Naive thymus-derived CD8-positive, alpha-beta T cell (primary cell): ENCODE data around the gene SFMBT1. TPM values are rescaled to one million over a fixed set of nuclear protein-coding genes. Genes with fewer than 3 reads are reported as not detected.

Experiments
- ATAC-seq, 2 donors: fragments of 150-1000 bp; cut with Tn5 transposase in 1 of 2; sonication (Bioruptor Pico), chemical (Tn5 transposase) in 1 of 2; 1 replicate in 1 of 2; 2 replicates in 1 of 2; pipeline ENCODE4 v1.10.0; 2021; ENCODE audit warnings: mild to moderate bottlenecking in 2 of 2, moderate library complexity in 2 of 2
- POLR2A ChIA-PET: fragments of 350-600 bp; sonication (Branson Sonifier 250); formaldehyde crosslinking; loops from one replicate; lab custom pipeline; 2021; ENCODE audit warnings: antibody characterized with exemption; lab: Charles Lee
- DNase-seq, 10 donors: peaks; one replicate each; pipeline versions ENCODE4 v3.0.0 to v3.0.0-alpha.2; 2020 to 2022
- H3K27ac Mint-ChIP-seq, 10 donors: one replicate each; pipeline ENCODE4 v1.8.0; 2020 to 2022; ENCODE audit warnings: mild to moderate bottlenecking in 10 of 10, mixed read lengths in 10 of 10, moderate library complexity in 4 of 10, inconsistent platforms in 1 of 10
- H3K27me3 Mint-ChIP-seq, 5 donors: one replicate each; pipeline ENCODE4 v1.8.0; 2021 to 2022; ENCODE audit warnings: mixed read lengths in 5 of 5
- H3K36me3 Mint-ChIP-seq, 3 donors: one replicate each; pipeline ENCODE4 v1.8.0; 2020 to 2022; ENCODE audit warnings: mixed read lengths in 3 of 3, mild to moderate bottlenecking in 2 of 3, inconsistent platforms in 1 of 3
- H3K4me1 Mint-ChIP-seq, 4 donors: one replicate each; pipeline ENCODE4 v1.8.0; 2021 to 2022; ENCODE audit warnings: mixed read lengths in 4 of 4
- H3K4me3 Mint-ChIP-seq, 10 donors: one replicate each; pipeline ENCODE4 v1.8.0; 2020 to 2022; ENCODE audit warnings: mild to moderate bottlenecking in 10 of 10, mixed read lengths in 10 of 10, moderate library complexity in 6 of 10, inconsistent platforms in 1 of 10
- H3K9me3 Mint-ChIP-seq, 9 donors: one replicate each; pipeline ENCODE4 v1.8.0; 2020 to 2022; ENCODE audit warnings: mixed read lengths in 9 of 9, mild to moderate bottlenecking in 3 of 9, inconsistent platforms in 1 of 9, moderate library complexity in 1 of 9
- polyA plus RNA-seq, 3 donors: library from polyadenylated mRNA; unstranded; fragments of 300-500 nt; fragmentation: Illumina TruSeq; gene quantifications; one replicate each; pipeline ENCODE4 v1.2.3, GENCODE V29; 2021
- total RNA-seq, 8 experiments: library from RNA in 2 of 8; stranded (reverse) in 2 of 8; gene quantifications; one replicate each; pipeline ENCODE4 v1.2.3 and lab custom pipeline; 2021 to 2026

SFMBT1 gene
- total and polyA plus RNA-seq, 5 experiments from 2014 or later = 13.4 to 35.5 (median 29.7) TPM

DNA sequence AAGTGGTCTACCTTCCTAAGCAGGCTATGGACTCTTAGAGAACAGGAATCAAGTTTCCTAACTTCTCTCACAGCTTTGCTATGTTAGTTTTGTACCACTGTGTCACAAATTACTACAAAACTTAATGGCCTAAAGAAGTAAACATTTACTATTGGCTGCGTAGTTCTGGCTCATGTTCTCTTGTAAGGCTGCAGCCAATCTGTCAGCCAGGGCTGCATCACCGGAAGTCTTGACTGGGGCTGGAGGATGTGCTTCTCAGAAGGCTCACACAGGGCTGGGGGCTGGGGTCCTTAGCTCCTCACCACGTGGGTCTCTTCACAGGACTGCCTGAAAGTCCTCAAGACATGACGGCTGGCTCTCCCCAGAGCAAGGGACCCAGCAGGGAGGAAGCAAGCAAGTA is 164.0 kb downstream of the SFMBT1 start:
- Mint-ChIP-seq H3K27ac (no peak overlapping the region), H3K27me3 (no peaks in the 10 kb centered on the region), H3K9me3 (no peaks in the 10 kb centered on the region), H3K36me3 (peaks cover 0 to 31% (median 28%) of the 10 kb centered on the region in 3 donors), H3K4me1 (peaks cover 2 to 17% (median 13%) of the 10 kb centered on the region in 4 donors), H3K4me3 (no peak overlapping the region)
- DNase-seq (no peak), ATAC-seq (no peak)
- POLR2A ChIA-PET = no interaction called here

DNA sequence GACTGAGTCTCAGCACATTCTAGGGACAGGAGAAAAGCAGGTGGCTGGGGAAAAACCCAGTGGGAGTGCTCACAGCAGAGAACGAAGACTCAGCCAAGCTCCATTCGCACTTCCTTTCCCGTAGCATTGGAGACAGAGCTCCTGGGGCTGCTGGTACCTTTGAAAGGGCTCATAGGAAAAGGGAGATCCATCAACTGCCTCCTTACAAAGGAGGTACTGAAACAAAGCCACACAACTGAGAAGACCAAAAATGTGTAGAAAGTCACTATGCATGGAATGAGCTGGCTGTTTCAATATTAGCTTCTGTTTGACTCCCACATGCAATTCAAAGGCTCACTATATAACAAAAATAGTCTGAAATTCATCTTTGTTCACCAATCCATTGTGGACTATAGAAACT is 165.4 kb downstream of the SFMBT1 start:
- POLR2A ChIA-PET = no interaction called here
- no peak overlapping the region for H3K4me3 Mint-ChIP-seq
- H3K27me3 Mint-ChIP-seq = no peaks in the 10 kb centered on the region
- no peak for DNase-seq
- peak overlapping the region in 1 of 10 donors; percentile 74 for H3K27ac Mint-ChIP-seq
- ATAC-seq = no peak
- H3K36me3 Mint-ChIP-seq = peaks cover 0 to 23% (median 19%) of the 10 kb centered on the region in 3 donors
- peaks cover 9 to 29% (median 16%) of the 10 kb centered on the region in 4 donors for H3K4me1 Mint-ChIP-seq
- no peaks in the 10 kb centered on the region for H3K9me3 Mint-ChIP-seq

DNA sequence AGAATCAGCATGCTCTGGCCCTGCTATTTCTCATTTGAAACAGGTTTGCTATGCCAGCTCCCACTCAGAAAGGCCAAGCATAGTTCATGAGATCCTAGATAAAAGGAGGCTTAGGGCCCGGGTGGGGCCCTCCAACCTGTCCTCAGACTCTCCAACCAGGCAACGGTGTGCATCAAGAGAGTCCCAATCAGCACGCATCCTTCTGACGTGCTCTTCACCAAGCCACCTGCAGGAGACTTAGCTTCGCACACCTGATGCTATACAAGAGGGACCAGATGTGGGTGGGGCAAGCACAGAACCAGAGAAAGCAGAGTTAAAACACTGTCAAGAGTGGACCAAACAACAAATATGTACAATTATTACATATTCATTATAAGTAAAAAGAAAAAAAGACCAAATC is 165.8 kb downstream of the SFMBT1 start:
- Mint-ChIP-seq H3K4me3 (no peak overlapping the region), H3K4me1 (peaks cover 12 to 34% (median 20%) of the 10 kb centered on the region in 4 donors), H3K27me3 (no peaks in the 10 kb centered on the region), H3K9me3 (no peaks in the 10 kb centered on the region), H3K27ac (peak overlapping the region in 1 of 10 donors; percentile 74), H3K36me3 (peaks cover 0 to 18% (median 15%) of the 10 kb centered on the region in 3 donors)
- DNase-seq (no peak), ATAC-seq (no peak)
- POLR2A ChIA-PET = no interaction called here

DNA sequence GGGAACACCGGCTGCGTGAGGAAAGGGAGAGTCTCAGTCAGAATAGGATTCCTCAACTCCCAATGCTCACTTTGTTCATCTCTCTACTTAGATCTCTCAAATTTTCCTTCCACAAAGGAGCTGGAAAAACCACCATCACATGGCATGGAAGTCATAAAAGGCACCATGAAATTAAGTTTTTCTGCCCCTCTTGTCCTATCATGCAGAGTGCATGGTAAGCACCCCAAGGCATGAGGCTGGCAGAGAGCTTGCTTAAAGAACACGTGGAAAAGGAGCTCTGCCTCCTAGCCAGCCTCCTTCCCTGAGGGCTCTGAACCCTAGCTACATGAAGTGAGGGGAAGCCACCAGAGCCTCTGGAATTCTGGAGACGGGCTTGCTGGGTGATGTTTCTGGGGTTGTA is 166.3 kb downstream of the SFMBT1 start:
- ATAC-seq = no peak
- H3K4me3 Mint-ChIP-seq = no peak overlapping the region

DNA sequence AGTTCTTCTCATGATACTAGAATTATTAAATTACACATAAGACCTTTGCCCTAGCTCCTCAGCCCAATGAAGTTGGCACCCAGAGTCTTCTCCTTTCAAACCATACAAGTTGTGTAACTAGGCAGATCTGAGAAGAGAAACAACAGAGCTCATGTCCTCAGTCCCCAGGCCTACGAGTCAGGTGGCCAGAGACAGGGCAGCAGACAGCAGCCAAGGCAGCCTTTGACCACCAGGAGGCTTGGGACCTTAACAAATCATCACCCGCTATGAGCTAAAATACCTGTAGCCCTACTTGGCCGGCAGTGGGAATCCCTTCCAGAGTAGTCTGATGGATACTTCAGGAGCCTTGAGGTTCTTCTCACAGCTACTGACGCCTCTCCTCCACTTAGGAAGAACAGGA is 166.8 kb downstream of the SFMBT1 start:
- ATAC-seq = no peak
- DNase-seq = no peak
- peaks cover 16 to 39% (median 28%) of the 10 kb centered on the region in 4 donors for H3K4me1 Mint-ChIP-seq
- peaks cover 0 to 18% (median 10%) of the 10 kb centered on the region in 3 donors for H3K36me3 Mint-ChIP-seq
- POLR2A ChIA-PET = no interaction called here
- no peaks in the 10 kb centered on the region for H3K9me3 Mint-ChIP-seq
- H3K27me3 Mint-ChIP-seq = no peaks in the 10 kb centered on the region
- H3K4me3 Mint-ChIP-seq = no peak overlapping the region
- no peak overlapping the region for H3K27ac Mint-ChIP-seq

More for the DNA sequence above, 166.3 kb downstream of the SFMBT1 start:
- peak overlapping the region in 2 of 10 donors; percentile 13 to 74 for H3K27ac Mint-ChIP-seq
- peaks cover 0 to 18% (median 10%) of the 10 kb centered on the region in 3 donors for H3K36me3 Mint-ChIP-seq
- H3K27me3 Mint-ChIP-seq = no peaks in the 10 kb centered on the region
- H3K9me3 Mint-ChIP-seq = no peaks in the 10 kb centered on the region
- peaks cover 16 to 38% (median 24%) of the 10 kb centered on the region in 4 donors for H3K4me1 Mint-ChIP-seq
- POLR2A ChIA-PET = no interaction called here
- no peak for DNase-seq

DNA sequence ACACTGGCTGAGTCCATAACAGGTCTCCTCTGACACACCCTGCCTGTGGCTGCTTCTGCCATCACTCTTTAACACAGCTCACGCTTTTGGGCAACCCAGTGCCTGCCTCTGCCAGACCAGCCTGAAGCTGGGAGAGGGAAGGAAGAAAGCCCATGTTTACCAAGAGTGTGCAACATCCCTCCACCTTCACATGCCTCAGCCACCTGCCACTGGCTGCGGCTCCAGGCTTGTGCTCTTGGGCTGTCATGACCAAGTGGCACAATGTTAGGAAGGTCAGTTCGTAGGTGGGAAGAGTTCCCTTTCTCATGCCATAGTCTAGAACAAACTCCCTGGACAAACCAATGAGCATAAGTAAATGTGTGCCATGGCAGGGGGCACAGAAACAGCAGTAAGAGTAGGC is 168.8 kb downstream of the SFMBT1 start:
- Mint-ChIP-seq H3K9me3 (no peaks in the 10 kb centered on the region), H3K36me3 (peaks cover 0 to 14% (median 11%) of the 10 kb centered on the region in 3 donors), H3K27ac (no peak overlapping the region), H3K4me3 (no peak overlapping the region), H3K4me1 (peaks cover 18 to 45% (median 32%) of the 10 kb centered on the region in 4 donors), H3K27me3 (no peaks in the 10 kb centered on the region)
- no peak for ATAC-seq
- no peak for DNase-seq
- POLR2A ChIA-PET = no interaction called here

DNA sequence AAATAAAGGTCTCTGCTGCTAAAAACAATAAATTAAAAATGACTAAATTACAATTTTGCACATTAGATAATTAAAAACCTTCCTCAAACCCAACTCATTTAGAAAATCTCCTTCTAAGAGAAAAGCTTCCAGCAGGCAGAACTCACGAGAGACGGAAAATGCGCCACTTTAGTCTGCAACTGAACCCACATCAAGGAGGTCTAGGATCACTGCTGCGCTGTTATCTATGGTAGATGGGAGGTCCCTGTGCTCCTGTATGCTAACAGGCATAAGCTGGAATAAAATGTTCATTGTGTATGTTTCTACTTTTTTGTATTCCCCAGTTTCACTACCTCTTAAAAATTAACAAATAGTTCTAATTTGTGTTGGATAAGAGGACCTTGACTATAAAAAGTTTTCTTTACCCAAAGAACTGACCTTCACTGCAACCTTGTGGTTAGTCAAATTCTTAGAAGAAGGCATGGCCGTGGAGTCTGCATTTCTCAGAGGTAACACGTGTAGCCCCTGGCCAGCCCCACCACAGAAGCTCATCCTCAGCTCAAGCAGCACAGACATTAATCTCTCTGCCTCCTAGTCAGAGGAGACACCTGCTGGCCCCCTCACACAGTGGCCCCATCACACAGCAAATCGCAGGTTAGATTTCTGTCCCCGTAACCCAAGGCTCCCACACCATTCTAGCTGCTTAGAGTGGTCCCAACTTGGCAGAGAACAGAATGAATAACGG is 170.8 kb downstream of the SFMBT1 start:
- peak; percentile 58 to 66 for ATAC-seq
- DNase-seq = peak in 1 of 10 donors; percentile 12
- Mint-ChIP-seq H3K36me3 (peaks cover 0 to 13% (median 12%) of the 10 kb centered on the region in 3 donors), H3K4me1 (peaks cover 20 to 42% (median 36%) of the 10 kb centered on the region in 4 donors), H3K4me3 (peak overlapping the region in 4 of 10 donors; percentile 8 to 37 (median 13)), H3K27me3 (no peaks in the 10 kb centered on the region), H3K9me3 (no peaks in the 10 kb centered on the region), H3K27ac (peak overlapping the region in 2 of 10 donors; percentile 63 to 67)
- POLR2A ChIA-PET = no interaction called here

DNA sequence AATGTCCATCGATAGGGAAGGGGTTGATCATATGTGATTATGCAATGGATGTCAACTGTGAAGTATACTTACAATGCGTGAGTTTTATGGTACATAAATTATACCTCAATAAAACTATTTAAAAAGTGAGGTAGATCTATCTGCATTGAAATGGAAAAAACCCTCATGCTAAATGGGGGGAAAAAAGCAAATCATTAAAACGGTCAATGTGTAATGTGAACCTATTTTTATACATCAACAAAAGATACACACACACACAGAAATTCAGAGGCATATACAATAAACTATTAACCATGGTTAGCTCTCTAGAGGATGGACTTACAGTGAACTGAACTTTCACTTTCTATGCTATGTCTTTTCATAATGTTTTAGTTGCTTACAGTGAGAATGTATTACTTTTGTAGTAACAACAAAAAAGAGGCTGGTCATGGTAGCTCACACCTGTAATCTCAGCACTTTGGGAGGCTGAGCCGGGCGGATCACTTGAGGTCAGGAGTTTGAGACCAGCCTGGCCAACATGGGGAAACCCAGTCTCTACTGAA is 171.6 kb downstream of the SFMBT1 start:
- ATAC-seq (no peak), DNase-seq (no peak)
- Mint-ChIP-seq H3K27ac (peak overlapping the region in 2 of 10 donors; percentile 6 to 63), H3K4me1 (peaks cover 15 to 38% (median 34%) of the 10 kb centered on the region in 4 donors), H3K36me3 (peaks cover 0 to 7% (median 6%) of the 10 kb centered on the region in 3 donors), H3K9me3 (no peaks in the 10 kb centered on the region), H3K4me3 (no peak overlapping the region), H3K27me3 (no peaks in the 10 kb centered on the region)
- POLR2A ChIA-PET = no interaction called here

DNA sequence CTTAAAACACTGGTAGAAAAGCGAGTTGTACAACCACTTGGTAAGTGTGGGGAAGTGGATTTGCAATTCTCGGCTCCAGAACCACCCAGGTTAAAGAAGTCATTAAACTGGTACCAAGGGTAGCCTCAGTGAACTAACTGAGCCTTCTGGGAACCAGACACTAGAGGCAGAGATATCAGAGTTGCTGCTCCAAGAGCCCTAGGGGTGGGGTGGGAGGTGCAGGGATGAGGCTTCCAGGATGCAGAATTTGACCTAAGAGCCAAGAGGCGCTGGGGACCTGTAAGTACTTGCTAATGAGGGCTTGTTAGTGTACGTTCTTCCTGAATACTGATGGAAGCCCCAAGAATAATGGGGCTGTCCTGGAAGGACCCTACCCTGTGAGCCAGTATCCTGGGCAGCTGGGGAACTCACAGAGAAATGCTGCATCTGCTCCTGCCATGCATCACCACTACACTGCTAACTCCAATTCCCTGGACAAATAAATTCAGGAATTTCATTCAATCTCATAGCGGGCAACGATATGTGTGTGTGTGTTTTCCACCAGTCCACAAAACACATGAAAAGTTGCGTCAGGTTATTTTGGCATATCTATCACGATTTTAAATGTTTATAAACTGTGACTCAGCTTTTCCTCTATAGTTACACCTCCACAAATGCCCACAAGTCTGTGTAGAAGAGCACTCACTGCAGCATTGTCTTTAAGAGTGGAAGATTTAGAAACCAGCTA is 172.3 kb downstream of the SFMBT1 start:
- H3K27me3 Mint-ChIP-seq = no peaks in the 10 kb centered on the region
- ATAC-seq (no peak), DNase-seq (no peak)
- peaks cover 0 to 2% (median 2%) of the 10 kb centered on the region in 3 donors for H3K36me3 Mint-ChIP-seq
- POLR2A ChIA-PET = no interaction called here
- no peaks in the 10 kb centered on the region for H3K9me3 Mint-ChIP-seq
- peak overlapping the region in 1 of 10 donors; percentile 48 for H3K27ac Mint-ChIP-seq
- H3K4me3 Mint-ChIP-seq = no peak overlapping the region
- peaks cover 15 to 38% (median 34%) of the 10 kb centered on the region in 4 donors for H3K4me1 Mint-ChIP-seq

DNA sequence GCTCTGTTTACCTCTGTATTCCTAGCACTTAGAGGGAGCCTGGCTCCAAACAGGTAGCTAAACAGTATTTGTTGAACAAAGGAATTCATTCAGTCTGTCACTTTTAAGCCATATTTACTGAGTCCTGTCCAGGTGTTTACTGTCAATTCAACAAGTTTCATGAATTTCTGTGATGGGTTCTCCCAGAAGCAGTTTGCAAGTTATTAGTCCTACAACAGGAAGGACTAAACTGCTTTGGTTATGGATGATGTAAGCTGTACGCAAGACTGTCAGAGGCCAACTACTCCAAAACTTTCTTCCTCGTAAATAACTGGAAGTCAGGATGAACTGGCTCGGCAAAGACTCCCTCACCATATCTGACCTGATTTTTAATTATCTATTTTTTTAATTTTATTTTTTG is 173.6 kb downstream of the SFMBT1 start:
- peaks cover 15 to 38% (median 32%) of the 10 kb centered on the region in 4 donors for H3K4me1 Mint-ChIP-seq
- no peak for ATAC-seq

DNA sequence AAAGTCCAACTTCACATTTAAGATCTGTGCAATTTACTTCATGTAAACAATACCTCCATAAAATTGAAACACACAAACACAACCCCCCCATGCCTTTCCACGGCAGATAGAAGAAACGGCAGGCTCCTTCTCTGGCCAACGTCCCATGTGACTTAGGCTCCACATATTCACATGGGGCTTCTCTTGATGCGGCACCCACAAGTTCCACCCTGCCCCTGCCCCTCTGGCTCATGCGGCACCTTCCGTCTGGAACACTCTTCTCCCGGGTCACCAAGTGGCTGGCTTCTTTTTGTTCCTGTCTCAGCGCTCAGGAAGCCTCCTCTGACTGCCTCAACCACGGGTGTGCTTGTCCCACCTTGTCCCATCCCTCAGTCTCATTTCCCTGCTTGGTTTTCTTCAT is 174.1 kb downstream of the SFMBT1 start:
- Mint-ChIP-seq H3K9me3 (no peaks in the 10 kb centered on the region), H3K27ac (peak overlapping the region in 3 of 10 donors; percentile 30 to 56 (median 43)), H3K27me3 (no peaks in the 10 kb centered on the region), H3K4me1 (peaks cover 15 to 36% (median 28%) of the 10 kb centered on the region in 4 donors), H3K4me3 (no peak overlapping the region), H3K36me3 (peaks cover 0 to 2% (median 2%) of the 10 kb centered on the region in 3 donors)
- POLR2A ChIA-PET = interaction anchor here (0.6 kb wide), 1 partner anchor 145 kb away, joined by 3 read pairs; no protein-coding TSS in a partner anchor
- ATAC-seq (no peak), DNase-seq (no peak)

More for the DNA sequence above, 173.6 kb downstream of the SFMBT1 start:
- POLR2A ChIA-PET = interaction anchor here (0.6 kb wide), 1 partner anchor 130 kb away, joined by 7 read pairs; no protein-coding TSS in a partner anchor
- Mint-ChIP-seq H3K9me3 (no peaks in the 10 kb centered on the region), H3K4me3 (no peak overlapping the region), H3K27me3 (no peaks in the 10 kb centered on the region), H3K36me3 (peaks cover 0 to 2% (median 2%) of the 10 kb centered on the region in 3 donors), H3K27ac (peak overlapping the region in 1 of 10 donors; percentile 43)
- no peak for DNase-seq

DNA sequence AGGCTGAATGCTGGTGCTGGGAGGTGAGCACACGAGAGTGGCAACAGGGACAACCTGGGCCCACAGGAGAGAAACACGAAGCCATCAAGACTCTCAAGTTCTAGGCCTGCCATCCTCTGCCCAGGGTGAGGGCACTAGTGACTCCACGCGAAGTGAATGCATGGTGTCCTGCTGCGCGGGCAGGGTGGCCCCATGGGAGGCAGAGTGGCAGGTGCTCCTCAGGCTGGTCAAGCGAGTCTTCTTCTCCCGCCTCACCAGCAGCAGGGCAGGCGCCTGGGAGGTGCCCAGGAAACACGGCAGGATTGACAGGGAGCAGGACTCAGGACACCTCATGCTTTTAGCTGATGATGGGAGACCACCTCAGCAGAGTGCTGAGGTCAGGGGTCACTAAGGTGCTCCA is 175.4 kb downstream of the SFMBT1 start:
- Mint-ChIP-seq H3K27ac (no peak overlapping the region), H3K36me3 (peaks cover 8 to 14% (median 12%) of the 10 kb centered on the region in 3 donors), H3K4me1 (peaks cover 14 to 24% (median 22%) of the 10 kb centered on the region in 4 donors), H3K27me3 (no peaks in the 10 kb centered on the region), H3K9me3 (peaks cover 3 to 13% (median 5%) of the 10 kb centered on the region in 9 donors), H3K4me3 (no peak overlapping the region)
- POLR2A ChIA-PET = no interaction called here
- DNase-seq (no peak), ATAC-seq (no peak)
